ENCODE results near the gene DENND2D.

DNA sequence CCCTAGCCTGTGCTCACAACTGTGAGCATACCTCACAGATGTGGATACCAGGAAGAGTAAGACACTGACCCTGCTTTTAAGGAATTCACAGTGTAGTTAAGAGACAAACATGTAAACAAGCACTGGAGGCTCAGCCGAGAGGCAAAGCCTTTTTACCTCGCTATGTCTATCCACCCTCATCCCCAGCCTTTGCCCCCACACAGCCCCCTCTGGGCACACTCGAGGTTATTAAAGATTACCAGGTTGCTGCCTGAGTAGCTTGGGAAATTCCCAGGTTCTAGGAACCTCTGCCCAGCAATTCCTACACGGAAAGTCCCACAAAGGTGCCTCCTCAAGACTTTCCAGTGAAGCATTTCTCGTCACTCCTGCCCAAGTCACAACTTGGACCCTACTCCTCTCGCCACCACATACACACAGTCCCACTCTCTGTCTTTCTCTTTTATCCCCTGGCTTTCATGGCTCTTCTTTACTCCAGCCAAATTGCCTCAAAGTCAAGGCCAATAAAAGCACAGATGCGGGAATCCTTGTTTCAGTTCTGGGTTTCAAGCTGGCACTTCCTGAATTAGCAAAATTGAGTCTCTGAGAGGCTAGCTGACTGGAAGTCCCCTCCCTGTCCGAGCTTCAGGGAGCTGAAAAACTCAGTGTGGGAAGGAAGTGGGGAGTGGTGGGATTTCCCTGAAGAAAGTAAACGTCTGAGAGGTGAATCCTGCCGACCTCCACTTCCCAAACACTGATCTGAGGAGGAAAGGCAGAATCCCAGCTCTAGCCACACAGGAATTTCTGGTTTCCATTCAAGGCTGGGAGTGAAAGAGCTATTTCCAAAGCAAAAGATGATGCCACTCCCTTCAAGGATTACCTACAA is 7.6 kb downstream of the DENND2D start:
- no peak for TF ChIP-seq EZH2 (IDR thresholded peaks at IDR 0.05; ENCODE audit: borderline replicate concordance, insufficient read depth, low read depth, low read length, poor library complexity, severe bottlenecking)
- TF ChIP-seq, protein P1, sequence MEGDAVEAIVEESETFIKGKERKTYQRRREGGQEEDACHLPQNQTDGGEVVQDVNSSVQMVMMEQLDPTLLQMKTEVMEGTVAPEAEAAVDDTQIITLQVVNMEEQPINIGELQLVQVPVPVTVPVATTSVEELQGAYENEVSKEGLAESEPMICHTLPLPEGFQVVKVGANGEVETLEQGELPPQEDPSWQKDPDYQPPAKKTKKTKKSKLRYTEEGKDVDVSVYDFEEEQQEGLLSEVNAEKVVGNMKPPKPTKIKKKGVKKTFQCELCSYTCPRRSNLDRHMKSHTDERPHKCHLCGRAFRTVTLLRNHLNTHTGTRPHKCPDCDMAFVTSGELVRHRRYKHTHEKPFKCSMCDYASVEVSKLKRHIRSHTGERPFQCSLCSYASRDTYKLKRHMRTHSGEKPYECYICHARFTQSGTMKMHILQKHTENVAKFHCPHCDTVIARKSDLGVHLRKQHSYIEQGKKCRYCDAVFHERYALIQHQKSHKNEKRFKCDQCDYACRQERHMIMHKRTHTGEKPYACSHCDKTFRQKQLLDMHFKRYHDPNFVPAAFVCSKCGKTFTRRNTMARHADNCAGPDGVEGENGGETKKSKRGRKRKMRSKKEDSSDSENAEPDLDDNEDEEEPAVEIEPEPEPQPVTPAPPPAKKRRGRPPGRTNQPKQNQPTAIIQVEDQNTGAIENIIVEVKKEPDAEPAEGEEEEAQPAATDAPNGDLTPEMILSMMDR (IDR thresholded peaks at IDR 0.05) = no peak

Data from B cell (primary cell).